AG09309 (cell line): Measurements from ENCODE around the gene PTPRG.
A peak's percentile ranks its signal among the peaks of the same experiment; 100 is the strongest.

Source experiments
- DNase-seq: peaks from one replicate; pipeline ENCODE4 v3.0.0-alpha.2; 2010; ENCODE audit warnings: low read depth
- H3K4me3 ChIP-seq: 2 replicates; pipeline ENCODE4 v1.5.1; 2011; ENCODE audit warnings: mild to moderate bottlenecking, low read depth, low read length, moderate library complexity; ENCODE audit not compliant: control insufficient read depth
- TF ChIP-seq, protein P1 (sequence below): IDR thresholded peaks from 2 replicates; pipeline ENCODE4 v1.5.1; 2011; ENCODE audit warnings: mild to moderate bottlenecking, low read depth, low read length, inconsistent platforms; ENCODE audit not compliant: insufficient read depth, control insufficient read depth; ENCODE audit errors: missing control alignments

PTPRG gene

DNA sequence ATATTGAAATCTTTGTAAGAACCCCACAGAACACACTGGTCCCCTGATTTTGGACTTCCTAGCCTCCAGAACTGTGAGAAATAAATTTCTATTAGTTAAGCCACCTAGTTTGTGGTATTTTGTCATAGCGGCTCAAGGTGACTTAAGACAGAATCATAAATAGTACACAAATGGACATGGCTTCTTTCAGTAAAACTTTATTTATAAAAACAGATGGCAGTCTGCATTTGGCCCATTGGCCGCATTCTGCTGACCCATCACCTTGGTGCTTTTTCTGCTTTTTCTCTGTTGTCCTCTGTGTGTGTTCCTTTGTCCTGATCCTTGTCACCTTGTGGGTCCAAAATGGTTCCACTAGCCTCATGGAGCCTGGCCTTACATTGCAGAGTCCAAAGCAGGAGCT lies 363.6 kb downstream of the PTPRG start:
- TF ChIP-seq, protein P1, sequence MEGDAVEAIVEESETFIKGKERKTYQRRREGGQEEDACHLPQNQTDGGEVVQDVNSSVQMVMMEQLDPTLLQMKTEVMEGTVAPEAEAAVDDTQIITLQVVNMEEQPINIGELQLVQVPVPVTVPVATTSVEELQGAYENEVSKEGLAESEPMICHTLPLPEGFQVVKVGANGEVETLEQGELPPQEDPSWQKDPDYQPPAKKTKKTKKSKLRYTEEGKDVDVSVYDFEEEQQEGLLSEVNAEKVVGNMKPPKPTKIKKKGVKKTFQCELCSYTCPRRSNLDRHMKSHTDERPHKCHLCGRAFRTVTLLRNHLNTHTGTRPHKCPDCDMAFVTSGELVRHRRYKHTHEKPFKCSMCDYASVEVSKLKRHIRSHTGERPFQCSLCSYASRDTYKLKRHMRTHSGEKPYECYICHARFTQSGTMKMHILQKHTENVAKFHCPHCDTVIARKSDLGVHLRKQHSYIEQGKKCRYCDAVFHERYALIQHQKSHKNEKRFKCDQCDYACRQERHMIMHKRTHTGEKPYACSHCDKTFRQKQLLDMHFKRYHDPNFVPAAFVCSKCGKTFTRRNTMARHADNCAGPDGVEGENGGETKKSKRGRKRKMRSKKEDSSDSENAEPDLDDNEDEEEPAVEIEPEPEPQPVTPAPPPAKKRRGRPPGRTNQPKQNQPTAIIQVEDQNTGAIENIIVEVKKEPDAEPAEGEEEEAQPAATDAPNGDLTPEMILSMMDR: no peak
- no peak overlapping the region for H3K4me3 ChIP-seq
- no peak for DNase-seq

DNA sequence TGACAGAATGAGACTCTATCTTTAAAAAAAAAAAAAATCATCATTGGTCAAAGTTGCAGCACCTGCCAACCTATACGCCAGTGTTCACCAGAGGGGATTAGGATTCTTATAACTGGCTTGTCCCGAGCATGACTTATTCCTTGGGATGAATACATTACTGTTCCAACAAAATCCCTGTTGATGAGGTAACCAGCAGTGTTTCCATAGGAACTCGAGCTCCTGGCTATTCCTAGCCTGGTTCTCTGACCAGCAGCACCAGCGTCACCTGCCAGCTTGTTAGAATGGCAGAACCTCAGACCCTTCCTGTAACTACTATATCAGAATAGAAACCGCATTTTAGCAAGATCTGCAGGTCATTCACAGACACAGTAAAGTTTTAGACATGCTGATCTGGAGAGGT lies 364.4 kb downstream of the PTPRG start:
- TF ChIP-seq, protein P1: no peak
- no peak overlapping the region for H3K4me3 ChIP-seq
- no peak for DNase-seq

DNA sequence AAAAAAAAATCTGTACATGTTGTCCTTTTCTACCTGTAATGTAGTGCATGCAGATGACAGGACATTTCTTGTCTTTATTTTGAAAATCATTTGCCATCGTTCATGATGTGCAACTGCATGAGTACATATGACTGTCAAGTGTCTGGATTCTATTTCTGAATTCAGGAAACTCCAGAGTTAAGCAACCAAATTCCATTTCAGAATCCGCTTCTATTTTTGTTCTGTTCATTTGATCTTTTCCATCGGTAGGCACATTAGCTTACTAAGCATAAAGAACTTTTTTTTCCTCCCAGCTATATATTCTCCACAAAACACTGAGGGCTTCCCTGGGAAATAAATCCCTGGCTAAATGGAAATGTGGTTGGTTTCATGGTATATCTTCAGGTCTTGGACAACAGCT lies 365.6 kb downstream of the PTPRG start:
- no peak overlapping the region for H3K4me3 ChIP-seq
- no peak for DNase-seq
- TF ChIP-seq, protein P1: no peak

DNA sequence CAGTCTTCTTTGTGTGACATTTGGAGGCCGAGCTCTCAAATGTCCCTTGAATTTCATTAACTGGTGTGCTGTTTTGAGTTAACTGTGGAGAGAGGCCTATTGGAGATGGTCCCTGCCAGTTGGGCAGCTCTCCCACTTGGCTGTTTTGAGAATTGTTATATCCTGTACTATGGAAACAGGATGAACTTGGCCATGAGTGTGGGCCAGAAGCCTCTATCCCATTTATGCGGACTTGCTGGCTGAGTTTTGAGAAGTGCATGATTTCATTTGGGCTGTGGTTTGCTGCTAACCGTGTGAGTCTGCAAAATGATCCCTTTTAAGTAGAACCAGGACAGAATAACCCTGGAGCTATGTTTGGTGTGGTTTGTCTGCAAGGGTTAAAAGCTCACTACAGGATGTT lies 366.0 kb downstream of the PTPRG start:
- TF ChIP-seq, protein P1: no peak
- H3K4me3 ChIP-seq: no peak overlapping the region
- peak; percentile 90 for DNase-seq

DNA sequence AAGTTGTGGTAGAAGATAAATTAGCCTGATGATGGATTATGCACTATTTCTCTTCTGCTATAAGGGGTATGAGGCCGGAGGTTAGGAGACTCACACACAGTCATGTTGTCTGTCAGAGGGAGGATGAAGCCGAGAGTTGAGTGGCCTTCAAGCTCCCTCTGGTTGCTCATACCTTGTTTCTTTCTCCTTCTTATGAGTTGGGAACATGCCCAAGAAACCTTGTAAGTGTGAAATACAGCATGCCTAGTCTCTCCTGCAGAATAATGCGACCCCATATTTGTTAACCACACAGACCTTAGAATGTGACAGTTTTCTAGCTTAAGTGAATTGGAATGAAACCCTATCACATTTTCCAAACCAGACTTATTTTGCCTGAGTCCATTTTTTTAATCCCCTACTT lies 366.7 kb downstream of the PTPRG start:
- TF ChIP-seq, protein P1: peak; percentile 22
- DNase-seq: no peak
- H3K4me3 ChIP-seq: no peak overlapping the region

DNA sequence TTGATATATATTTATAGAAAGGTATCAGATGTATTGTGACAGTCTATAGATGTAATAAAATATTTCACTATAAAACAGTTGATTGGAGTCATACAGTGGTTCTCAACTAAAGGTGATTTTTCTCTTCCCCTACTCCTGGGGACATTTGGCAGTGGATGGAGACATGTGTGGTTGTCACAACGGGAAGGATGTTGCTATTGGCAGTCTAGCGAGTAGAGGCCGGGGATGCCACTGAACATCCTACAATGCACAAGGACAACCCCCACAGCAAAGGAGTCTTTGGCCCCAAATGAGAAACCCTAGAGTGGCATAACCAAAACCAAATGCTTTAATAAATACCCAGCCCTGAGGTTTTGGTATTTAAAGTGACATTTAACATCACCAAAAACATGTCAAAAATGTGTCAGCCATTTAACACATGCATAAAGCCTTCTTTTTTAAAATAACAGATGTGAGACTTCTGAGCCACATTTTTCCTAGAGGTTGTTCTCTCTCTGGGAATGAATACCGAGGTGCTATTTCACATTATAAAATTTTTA lies 367.5 kb downstream of the PTPRG start:
- TF ChIP-seq, protein P1: no peak
- no peak for DNase-seq
- H3K4me3 ChIP-seq: no peak overlapping the region

DNA sequence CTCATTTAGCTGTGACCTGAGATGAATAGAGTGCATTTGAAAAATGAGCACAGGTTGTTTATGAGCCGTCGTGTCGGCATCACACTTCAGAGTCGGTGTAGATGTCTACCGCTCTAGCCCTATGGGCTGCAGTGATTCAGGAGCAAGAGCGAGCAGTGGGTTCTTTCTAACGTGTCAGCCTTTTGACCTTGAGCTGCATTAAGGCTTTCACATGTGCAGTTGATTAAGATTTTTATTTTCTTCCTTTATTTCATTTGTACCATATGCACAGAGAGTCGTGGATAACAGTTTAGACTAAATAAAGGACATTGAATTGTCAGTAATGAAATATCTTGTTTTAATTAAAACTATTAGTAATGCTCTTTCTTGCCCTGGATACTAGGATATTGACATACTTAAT lies 368.2 kb downstream of the PTPRG start:
- H3K4me3 ChIP-seq: no peak overlapping the region

More for the DNA sequence above, 368.2 kb downstream of the PTPRG start:
- DNase-seq: no peak
- TF ChIP-seq, protein P1: no peak
